GM12875 (cell line): Measurements from ENCODE around the gene NUP214.
"Not testable (repeated sequence)": the region's sequence is repeated elsewhere in the genome, so short reads cannot be mapped to it uniquely, and the experiment has no call there.

Source experiments
- H3K4me3 ChIP-seq: one replicate; pipeline ENCODE4 v1.5.1; 2011; ENCODE audit warnings: low read depth, low read length, control low read depth
- CTCF ChIP-seq: IDR thresholded peaks from 2 replicates; pipeline ENCODE4 v1.5.1; 2011; ENCODE audit warnings: low read depth, mild to moderate bottlenecking, control low read depth, inconsistent platforms, low read length, moderate library complexity, borderline replicate concordance; ENCODE audit not compliant: insufficient read depth

The NUP214 gene

GRCh38 chr9:131197160-131197911 lies 72.0 kb downstream of the NUP214 start:
- no peak for TF ChIP-seq CTCF
- no peak overlapping the region for H3K4me3 ChIP-seq

- no peak for TF ChIP-seq CTCF
- H3K4me3 ChIP-seq: no peak overlapping the region
Observed at GRCh38 chr9:131198041-131198715, 72.8 kb downstream of the NUP214 start.

GRCh38 chr9:131201856-131202255 lies 76.5 kb downstream of the NUP214 start:
- no peak overlapping the region for H3K4me3 ChIP-seq
- no peak for TF ChIP-seq CTCF

- no peak overlapping the region for H3K4me3 ChIP-seq
- peak; percentile 50; the same call in 1 of the 2 replicates for TF ChIP-seq CTCF
Observed at GRCh38 chr9:131203431-131204218, 78.2 kb downstream of the NUP214 start.

- no peak overlapping the region for H3K4me3 ChIP-seq
- no peak for TF ChIP-seq CTCF
Observed at GRCh38 chr9:131204285-131204684, 78.9 kb downstream of the NUP214 start.

- no peak for TF ChIP-seq CTCF
- no peak overlapping the region for H3K4me3 ChIP-seq
Observed at GRCh38 chr9:131206495-131206894, 81.1 kb downstream of the NUP214 start.

GRCh38 chr9:131211920-131212319 lies 86.5 kb downstream of the NUP214 start:
- H3K4me3 ChIP-seq: not testable (repeated sequence)
